ENCODE data around the gene IQCK.

- TF ChIP-seq POLR2A (IDR thresholded peaks at IDR 0.05) (no peak), CTCF (IDR thresholded peaks at IDR 0.05 in 8 of 11, conservative IDR thresholded peaks at IDR 0.05 in 3 of 11) (no peak), POLR2AphosphoS5 (IDR thresholded peaks at IDR 0.05) (no peak)
Observed at GRCh38 chr16:19853132-19853741, 135.2 kb downstream of the IQCK start.
